Measurements from ENCODE around the gene ZNF814.
"Not testable (repeated sequence)": the region's sequence is repeated elsewhere in the genome, so short reads cannot be mapped to it uniquely, and the experiment has no call there.

The ZNF814 gene

GRCh38 chr19:57888560-57889231 lies at the start of gene ZNF814:
TSS of gene ZNF814 (minus strand) at chr19:57889037. CDS start at chr19:57888802, 235 bp downstream.
- peaks cover 0 to 8% of the 10 kb centered on the region in 2 donors for H3K9me3 ChIP-seq (ENCODE audit: control insufficient read depth in 1 of 2, low read length in 2 of 2)
- H3K36me3 ChIP-seq (ENCODE audit: control insufficient read depth in 1 of 2, insufficient read depth in 2 of 2, low read length in 2 of 2): peaks cover 6 to 7% of the 10 kb centered on the region in 2 donors
- H3K27me3 ChIP-seq (ENCODE audit: low read depth, low read length): no peaks in the 10 kb centered on the region
- peak within 1 kb of the TSS; percentile 77 to 82 for H3K4me3 ChIP-seq (ENCODE audit: low read depth in 1 of 2, low read length in 2 of 2)
- H3K27ac ChIP-seq (ENCODE audit: low read length): peak within 1 kb of the TSS; percentile 27
- H3K4me1 ChIP-seq (ENCODE audit: control insufficient read depth in 1 of 2, insufficient read depth in 2 of 2, low read length in 2 of 2): no peaks in the 10 kb centered on the region

- H3K36me3 ChIP-seq (ENCODE audit: control insufficient read depth in 1 of 2, insufficient read depth in 2 of 2, low read length in 2 of 2): peaks cover under 1 to 48% of the 10 kb centered on the region in 2 donors
These were observed 46.9 kb upstream of the ZNF814 start for GRCh38 chr19:57935731-57936130.

DNA sequence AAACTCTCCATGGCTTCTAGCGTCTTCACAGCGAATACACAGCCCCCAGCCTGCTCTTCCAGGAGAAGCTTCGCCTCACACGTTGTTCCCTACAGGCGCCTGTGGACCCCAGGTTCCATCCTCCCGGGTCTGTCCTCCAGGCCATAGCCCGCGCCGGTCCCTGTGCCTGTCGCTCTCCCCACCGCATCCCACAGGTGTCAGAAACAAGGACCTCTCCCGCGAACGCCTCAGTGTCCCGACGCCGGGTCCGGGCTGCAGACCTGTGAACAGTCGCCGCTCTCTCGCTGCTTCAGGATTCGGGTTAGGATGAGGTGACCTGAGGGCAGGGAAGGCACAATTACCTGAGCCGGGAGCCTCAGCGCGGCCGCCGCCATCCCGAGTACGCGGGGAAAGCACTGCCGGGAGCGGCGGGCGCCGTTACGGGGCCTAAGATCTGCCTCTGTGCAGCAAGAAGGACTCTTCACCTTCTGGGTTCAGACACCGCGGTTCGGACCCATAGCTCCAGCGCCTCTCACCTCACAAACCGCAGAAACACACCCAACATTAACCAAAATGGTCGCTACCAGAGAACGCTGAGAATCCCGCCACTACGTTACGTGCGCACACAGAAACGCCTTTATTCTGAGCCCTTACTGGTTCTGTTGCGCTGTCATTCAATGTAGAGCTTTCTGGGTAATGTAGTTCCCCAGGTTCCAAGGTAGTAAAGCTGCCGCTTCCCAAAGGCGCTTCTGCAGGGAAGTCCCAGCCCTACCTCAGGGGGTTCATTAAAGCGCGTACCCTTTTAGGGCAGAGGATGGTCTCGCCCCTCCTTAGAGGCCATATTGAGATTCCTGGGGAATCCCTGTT lies 46.2 kb upstream of the ZNF814 start, which contains the start of gene ZNF418:
Gene ZNF418 (minus strand): TSS at position 583 of the 846 bp plus-strand sequence. CDS start 1,580 bp downstream, outside the sequence.
- Histone ChIP-seq H3K36me3 (ENCODE audit: control insufficient read depth in 1 of 2, insufficient read depth in 2 of 2, low read length in 2 of 2) (peaks cover 2 to 49% of the 10 kb centered on the region in 2 donors), H3K27me3 (ENCODE audit: low read depth, low read length) (no peaks in the 10 kb centered on the region), H3K4me3 (ENCODE audit: low read depth in 1 of 2, low read length in 2 of 2) (peak within 1 kb of the TSS; percentile 75 to 78), H3K9me3 (ENCODE audit: control insufficient read depth in 1 of 2, low read length in 2 of 2) (peaks cover 9 to 40% of the 10 kb centered on the region in 2 donors), H3K4me1 (ENCODE audit: control insufficient read depth in 1 of 2, insufficient read depth in 2 of 2, low read length in 2 of 2) (peaks cover 0 to 7% of the 10 kb centered on the region in 2 donors), H3K27ac (ENCODE audit: low read length) (no peak within 1 kb of the TSS)

More at GRCh38 chr19:57935731-57936130, 46.9 kb upstream of the ZNF814 start:
- Histone ChIP-seq H3K9me3 (ENCODE audit: control insufficient read depth in 1 of 2, low read length in 2 of 2) (peaks cover 9 to 36% of the 10 kb centered on the region in 2 donors), H3K27ac (ENCODE audit: low read length) (no peak overlapping the region), H3K4me1 (ENCODE audit: control insufficient read depth in 1 of 2, insufficient read depth in 2 of 2, low read length in 2 of 2) (peaks cover 0 to 7% of the 10 kb centered on the region in 2 donors), H3K27me3 (ENCODE audit: low read depth, low read length) (no peaks in the 10 kb centered on the region), H3K4me3 (ENCODE audit: low read depth in 1 of 2, low read length in 2 of 2) (peak overlapping the region; percentile 75 to 78)

GRCh38 chr19:57927587-57927986 lies 38.8 kb upstream of the ZNF814 start:
- peaks cover 32 to 76% of the 10 kb centered on the region in 2 donors for H3K9me3 ChIP-seq (ENCODE audit: control insufficient read depth in 1 of 2, low read length in 2 of 2)
- peak overlapping the region; percentile 31 to 46 for H3K4me3 ChIP-seq (ENCODE audit: low read depth in 1 of 2, low read length in 2 of 2)
- no peaks in the 10 kb centered on the region for H3K4me1 ChIP-seq (ENCODE audit: control insufficient read depth in 1 of 2, insufficient read depth in 2 of 2, low read length in 2 of 2)
- no peak overlapping the region for H3K27ac ChIP-seq (ENCODE audit: low read length)
- no peaks in the 10 kb centered on the region for H3K27me3 ChIP-seq (ENCODE audit: low read depth, low read length)
- H3K36me3 ChIP-seq (ENCODE audit: control insufficient read depth in 1 of 2, insufficient read depth in 2 of 2, low read length in 2 of 2): peaks cover 28 to 73% of the 10 kb centered on the region in 2 donors

- Histone ChIP-seq H3K4me1 (ENCODE audit: control insufficient read depth in 1 of 2, insufficient read depth in 2 of 2, low read length in 2 of 2) (peaks cover 0 to 13% of the 10 kb centered on the region in 2 donors), H3K36me3 (ENCODE audit: control insufficient read depth in 1 of 2, insufficient read depth in 2 of 2, low read length in 2 of 2) (peaks cover 8 to 39% of the 10 kb centered on the region in 2 donors), H3K4me3 (ENCODE audit: low read depth in 1 of 2, low read length in 2 of 2) (peak within 1 kb of the TSS; percentile 82 to 90), H3K9me3 (ENCODE audit: control insufficient read depth in 1 of 2, low read length in 2 of 2) (peaks cover 0 to 15% of the 10 kb centered on the region in 2 donors)
- not testable (repeated sequence) for H3K27me3 ChIP-seq (ENCODE audit: low read depth, low read length); H3K27ac ChIP-seq (ENCODE audit: low read length)
These were observed 27.5 kb upstream of the ZNF814 start, which contains the start of gene ZNF417 for GRCh38 chr19:57916168-57916995. TSS of gene ZNF417 (minus strand) at chr19:57916592. CDS start at chr19:57916411, 181 bp downstream.

DNA sequence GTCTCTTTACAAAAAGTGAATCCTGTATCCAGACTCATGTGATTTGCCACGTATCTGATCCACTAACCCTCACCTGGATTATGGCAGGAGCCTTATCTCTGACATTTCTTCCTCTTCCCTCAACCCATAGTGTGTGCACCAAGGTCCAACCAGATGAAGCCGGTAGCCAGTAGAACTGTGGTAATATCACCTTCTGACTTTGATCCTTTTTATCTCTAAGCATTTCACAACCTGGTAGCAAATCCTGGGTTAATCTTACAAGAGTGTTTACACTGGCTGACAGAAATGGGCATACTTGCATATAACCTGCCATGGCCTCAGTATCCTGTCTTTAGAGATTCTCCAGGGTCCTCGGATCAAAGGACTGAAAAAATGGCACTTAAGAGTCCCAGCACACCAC lies 25.7 kb upstream of the ZNF814 start:
- H3K27ac ChIP-seq (ENCODE audit: low read length): no peak overlapping the region
- H3K36me3 ChIP-seq (ENCODE audit: control insufficient read depth in 1 of 2, insufficient read depth in 2 of 2, low read length in 2 of 2): peaks cover 13 to 41% of the 10 kb centered on the region in 2 donors
- peaks cover 6 to 19% of the 10 kb centered on the region in 2 donors for H3K9me3 ChIP-seq (ENCODE audit: control insufficient read depth in 1 of 2, low read length in 2 of 2)

GRCh38 chr19:57907394-57907793 lies 18.6 kb upstream of the ZNF814 start:
- Histone ChIP-seq H3K4me1 (ENCODE audit: control insufficient read depth in 1 of 2, insufficient read depth in 2 of 2, low read length in 2 of 2) (no peaks in the 10 kb centered on the region), H3K27ac (ENCODE audit: low read length) (no peak overlapping the region), H3K27me3 (ENCODE audit: low read depth, low read length) (no peaks in the 10 kb centered on the region), H3K4me3 (ENCODE audit: low read depth in 1 of 2, low read length in 2 of 2) (no peak overlapping the region), H3K36me3 (ENCODE audit: control insufficient read depth in 1 of 2, insufficient read depth in 2 of 2, low read length in 2 of 2) (peaks cover 19 to 54% of the 10 kb centered on the region in 2 donors), H3K9me3 (ENCODE audit: control insufficient read depth in 1 of 2, low read length in 2 of 2) (peaks cover 17 to 32% of the 10 kb centered on the region in 2 donors)

More for the DNA sequence above, 25.7 kb upstream of the ZNF814 start:
- H3K4me3 ChIP-seq (ENCODE audit: low read depth in 1 of 2, low read length in 2 of 2): peak overlapping the region; percentile 82 to 90
- H3K4me1 ChIP-seq (ENCODE audit: control insufficient read depth in 1 of 2, insufficient read depth in 2 of 2, low read length in 2 of 2): peaks cover 0 to 13% of the 10 kb centered on the region in 2 donors
- H3K27me3 ChIP-seq (ENCODE audit: low read depth, low read length): no peaks in the 10 kb centered on the region

GRCh38 chr19:57905258-57905657 lies 16.4 kb upstream of the ZNF814 start:
- peaks cover 11 to 27% of the 10 kb centered on the region in 2 donors for H3K9me3 ChIP-seq (ENCODE audit: control insufficient read depth in 1 of 2, low read length in 2 of 2)
- no peaks in the 10 kb centered on the region for H3K27me3 ChIP-seq (ENCODE audit: low read depth, low read length)
- no peaks in the 10 kb centered on the region for H3K4me1 ChIP-seq (ENCODE audit: control insufficient read depth in 1 of 2, insufficient read depth in 2 of 2, low read length in 2 of 2)
- H3K27ac ChIP-seq (ENCODE audit: low read length): no peak overlapping the region
- H3K4me3 ChIP-seq (ENCODE audit: low read depth in 1 of 2, low read length in 2 of 2): no peak overlapping the region
- peaks cover 6 to 32% of the 10 kb centered on the region in 2 donors for H3K36me3 ChIP-seq (ENCODE audit: control insufficient read depth in 1 of 2, insufficient read depth in 2 of 2, low read length in 2 of 2)

DNA sequence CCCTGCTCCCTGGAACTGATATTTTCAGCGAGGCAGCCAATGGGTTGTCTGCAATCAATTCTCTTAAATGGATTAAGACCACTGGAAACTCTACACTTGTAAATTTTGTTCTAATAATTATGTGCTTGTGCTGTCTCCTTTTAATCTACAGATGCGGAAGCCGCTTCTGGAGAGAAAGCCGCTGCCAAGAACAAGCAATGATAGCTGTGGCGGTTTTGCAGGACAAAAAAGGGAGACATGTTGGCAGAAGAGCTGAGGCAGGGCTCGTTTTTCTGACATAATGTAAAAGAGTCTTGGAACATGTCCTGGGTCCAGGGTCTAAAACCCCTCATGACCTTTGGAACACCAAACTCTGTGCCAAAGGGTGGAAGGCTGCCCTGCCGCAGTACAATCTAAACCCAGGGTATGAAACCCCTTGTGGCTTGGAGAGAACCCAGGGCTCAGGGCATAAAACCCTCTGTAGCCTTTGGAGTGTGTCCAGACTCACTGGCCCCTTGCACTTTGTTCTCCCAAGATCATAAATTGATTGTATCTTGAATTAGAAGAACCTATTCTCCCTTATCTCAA lies 14.9 kb upstream of the ZNF814 start:
- Histone ChIP-seq H3K9me3 (ENCODE audit: control insufficient read depth in 1 of 2, low read length in 2 of 2) (peaks cover 11 to 26% of the 10 kb centered on the region in 2 donors), H3K4me1 (ENCODE audit: control insufficient read depth in 1 of 2, insufficient read depth in 2 of 2, low read length in 2 of 2) (no peaks in the 10 kb centered on the region), H3K27ac (ENCODE audit: low read length) (no peak overlapping the region)

DNA sequence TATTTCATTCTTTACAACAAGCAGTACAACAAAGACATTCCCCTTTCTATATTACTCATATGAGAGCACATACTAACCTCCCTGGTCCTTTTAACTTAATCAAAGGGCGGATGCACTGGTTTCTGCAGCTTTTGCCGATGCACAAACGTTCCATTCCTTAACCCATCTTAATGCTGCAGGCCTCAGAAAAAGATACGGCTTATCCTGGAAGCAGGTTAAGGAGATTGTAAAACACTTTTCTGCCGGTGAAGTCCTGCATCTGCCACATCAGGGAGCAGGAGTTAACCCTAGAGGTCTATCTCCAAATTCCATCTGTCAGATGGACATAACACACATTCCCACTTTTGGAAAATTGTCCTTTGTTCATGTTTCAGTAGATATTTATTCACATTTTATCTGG lies 11.5 kb upstream of the ZNF814 start:
- H3K4me3 ChIP-seq (ENCODE audit: low read depth in 1 of 2, low read length in 2 of 2): no peak overlapping the region
- H3K4me1 ChIP-seq (ENCODE audit: control insufficient read depth in 1 of 2, insufficient read depth in 2 of 2, low read length in 2 of 2): no peaks in the 10 kb centered on the region
- H3K9me3 ChIP-seq (ENCODE audit: control insufficient read depth in 1 of 2, low read length in 2 of 2): peaks cover 0 to 11% of the 10 kb centered on the region in 2 donors
- no peaks in the 10 kb centered on the region for H3K27me3 ChIP-seq (ENCODE audit: low read depth, low read length)
- H3K27ac ChIP-seq (ENCODE audit: low read length): no peak overlapping the region
- peaks cover 0 to 8% of the 10 kb centered on the region in 2 donors for H3K36me3 ChIP-seq (ENCODE audit: control insufficient read depth in 1 of 2, insufficient read depth in 2 of 2, low read length in 2 of 2)

More for the DNA sequence above, 14.9 kb upstream of the ZNF814 start:
- Histone ChIP-seq H3K27me3 (ENCODE audit: low read depth, low read length) (no peaks in the 10 kb centered on the region), H3K4me3 (ENCODE audit: low read depth in 1 of 2, low read length in 2 of 2) (no peak overlapping the region), H3K36me3 (ENCODE audit: control insufficient read depth in 1 of 2, insufficient read depth in 2 of 2, low read length in 2 of 2) (peaks cover 6 to 23% of the 10 kb centered on the region in 2 donors)
